K562 (cell line): ENCODE measurements around the gene PLEKHM3. TPM values are rescaled to one million over a fixed set of nuclear protein-coding genes. Genes with fewer than 3 reads are reported as not detected.
"Not testable (repeated sequence)": the region's sequence is repeated elsewhere in the genome, so short reads cannot be mapped to it uniquely, and the experiment has no call there.

Experiments used
- ATAC-seq: fragments of 200-7000 bp; cut with Tn5 transposase; 3 replicates; pipeline ENCODE4 v1.9.1; 2020; ENCODE audit warnings: moderate library complexity
- BruUV-seq: library from RNA; stranded (reverse); fragments of 400-500 nt; replicated peaks from 2 replicates; lab custom pipeline; 2021; lab: Mats Ljungman, UMichigan
- CTCF ChIA-PET: fragments of 300-600 bp; formaldehyde crosslinking; extraction: SDS; loops from one replicate; lab custom pipeline; 2021; ENCODE audit warnings: low intra/inter-chr PET ratio; lab: Yijun Ruan, JAX
- POLR2A ChIA-PET: fragments of 300-600, 350-650 bp; sonication (Branson Sonifier 250); formaldehyde crosslinking; extraction: SDS; loops from one replicate; lab custom pipeline; 2021; ENCODE audit warnings: antibody characterized with exemption, inconsistent platforms; lab: Yijun Ruan, JAX
- DNase-seq, 4 experiments: peaks; one replicate each; pipeline versions ENCODE4 v3.0.0 to v3.0.0-alpha.2; 2011 to 2018; ENCODE audit warnings: low spot score in 3 of 4, mixed read lengths in 3 of 4; ENCODE audit errors: extremely low read depth in 1 of 4
- FAIRE-seq: peaks from 2 replicates; lab custom pipeline; 2011; peaks lifted over from hg19 to GRCh38; lab: Jason Lieb, UNC
- H2AFZ ChIP-seq: 2 replicates; pipeline ENCODE4 v1.6.0; 2011; ENCODE audit warnings: low read depth, low read length, control low read depth, inconsistent platforms
- H3K27ac ChIP-seq: fragments of 200-600 bp; 3 replicates; pipeline ENCODE4 v1.8.0; 2011; ENCODE audit warnings: low read depth, mild to moderate bottlenecking, control low read depth, inconsistent platforms, low read length, moderate library complexity, mixed read lengths; ENCODE audit errors: extremely low read depth
- H3K27me3 ChIP-seq, 2 experiments: fragments of 300-600 bp in 1 of 2; 2 replicates in 1 of 2; 3 replicates in 1 of 2; pipeline versions ENCODE4 v1.6.0 to v1.8.0; 2011; ENCODE audit warnings: inconsistent platforms in 2 of 2, low read length in 2 of 2, mild to moderate bottlenecking in 1 of 2, mixed read lengths in 1 of 2, moderate library complexity in 1 of 2; ENCODE audit not compliant: control insufficient read depth in 2 of 2, insufficient read depth in 2 of 2
- H3K36me3 ChIP-seq: fragments of 300-600 bp; 3 replicates; pipeline ENCODE4 v1.8.0; 2011; ENCODE audit warnings: mild to moderate bottlenecking, low read length, inconsistent platforms; ENCODE audit not compliant: control insufficient read depth, insufficient read depth
- H3K4me1 ChIP-seq, 2 experiments: fragments of 200-600 bp in 1 of 2; replicated peaks in 1 of 2; 2 replicates in 1 of 2; 3 replicates in 1 of 2; pipeline versions ENCODE4 v1.5.1 to v1.8.0; 2011; ENCODE audit warnings: inconsistent platforms in 2 of 2, low read length in 2 of 2, mild to moderate bottlenecking in 1 of 2, mixed read lengths in 1 of 2, moderate library complexity in 1 of 2; ENCODE audit not compliant: control insufficient read depth in 2 of 2, insufficient read depth in 2 of 2
- H3K4me2 ChIP-seq: 2 replicates; pipeline ENCODE4 v1.6.1; 2011; ENCODE audit warnings: low read length, control low read depth, inconsistent platforms, mixed read lengths; ENCODE audit not compliant: insufficient read depth
- H3K4me3 ChIP-seq: fragments of 200-600 bp; sonication (generic), shearing (Covaris generic); 2 replicates; pipeline ENCODE4 v1.5.1; 2016; ENCODE audit warnings: control low read depth, inconsistent platforms
- H3K79me2 ChIP-seq: fragments of 200-600 bp; 3 replicates; pipeline ENCODE4 v1.8.0; 2011; ENCODE audit warnings: low read length, inconsistent platforms; ENCODE audit not compliant: control insufficient read depth, insufficient read depth
- H3K9ac ChIP-seq, 2 experiments: 2 replicates each; pipeline versions ENCODE4 v1.6.0 to v1.6.1; 2011; ENCODE audit warnings: low read depth in 2 of 2, low read length in 2 of 2, control low read depth in 1 of 2, inconsistent platforms in 1 of 2, mild to moderate bottlenecking in 1 of 2, mixed read lengths in 1 of 2; ENCODE audit not compliant: insufficient read depth in 1 of 2
- H3K9me1 ChIP-seq: one replicate; pipeline ENCODE4 v1.6.0; 2011; ENCODE audit warnings: inconsistent platforms, mild to moderate bottlenecking, low read length, moderate library complexity; ENCODE audit not compliant: control insufficient read depth, insufficient read depth
- H3K9me3 ChIP-seq: replicated peaks from 2 replicates; pipeline ENCODE4 v1.5.1; 2011; ENCODE audit warnings: low read depth, low read length, inconsistent platforms; ENCODE audit not compliant: control insufficient read depth, insufficient read depth
- H4K20me1 ChIP-seq: replicated peaks from 2 replicates; pipeline ENCODE4 v1.6.1; 2011; ENCODE audit warnings: low read length, inconsistent platforms, mixed read lengths; ENCODE audit not compliant: control insufficient read depth, insufficient read depth
- ILF3 ChIP-seq: fragments of 450-650 bp; IDR thresholded peaks from 2 replicates; pipeline ENCODE4 v1.6.1; 2018; ENCODE audit warnings: antibody characterized with exemption, mild to moderate bottlenecking, moderate library complexity, borderline replicate concordance
- MEIS2 ChIP-seq: fragments of 450-650 bp; IDR thresholded peaks from 2 replicates; pipeline ENCODE4 v1.6.1; 2014; ENCODE audit warnings: mild to moderate bottlenecking; ENCODE audit not compliant: partially characterized antibody
- WGBS: fragments of 100-300 bp; shearing (Covaris generic); methylation state at CpG from one replicate; pipeline ENCODE4 v1.1.6; 2016; ENCODE audit warnings: low coverage, mixed read lengths; ENCODE audit not compliant: insufficient coverage; ENCODE audit errors: missing lambda C conversion rate; 5-methylcytosine and 5-hydroxymethylcytosine counted together
- in situ Hi-C: fragments of 300-500 bp; cut with MboI; formaldehyde crosslinking; loops from 4 replicates; pipeline ENCODE4 v1.15.0; 2018; ENCODE audit warnings: inconsistent platforms, mixed read lengths
- intact Hi-C: fragments of 100-400 bp; cut with micrococcal nuclease; formaldehyde crosslinking; loops from 2 replicates; pipeline ENCODE4 v1.14.2; 2022
- polyA plus RNA-seq, 8 experiments: library from polyadenylated mRNA; depleted of rRNA in 4 of 8; stranded (reverse) in 5 of 8; unstranded in 3 of 8; fragments of >200 nt; fragmentation: Nextera tagmentation in 2 of 8; fragmentation: Illumina TruSeq in 1 of 8; extraction: Ambion mirVana in 2 of 8; extraction: Trizol in 1 of 8; gene quantifications; 2 replicates each; pipeline versions ENCODE4 v1.2.1 to v1.2.3, GENCODE V29; 2011 to 2014; ENCODE audit warnings: inconsistent platforms in 1 of 8, missing spikeins in 1 of 8
- total RNA-seq, 7 experiments: library from RNA; depleted of rRNA in 6 of 7; stranded (reverse); fragments of >200 nt in 6 of 7; fragmentation: Illumina TruSeq in 2 of 7; extraction: Trizol in 2 of 7; gene quantifications; 2 replicates each; pipeline versions ENCODE4 v1.2.1 to v1.2.3, GENCODE V29; 2011 to 2021; ENCODE audit warnings: low replicate concordance in 1 of 7

Gene PLEKHM3
- total and polyA plus RNA-seq, 9 of the 15 experiments (the other 6 are each of a cell fraction or from before 2014, with no cell fraction given), result 0.24 to 1.6 (median 1.0) TPM

- ChIA-PET POLR2A (no interaction called here), CTCF (no interaction called here)
- H3K27me3 ChIP-seq, result no peaks in the 10 kb centered on the region
- in situ Hi-C loops, result no loop called here
- H4K20me1 ChIP-seq, result no peaks in the 10 kb centered on the region
- H3K4me1 ChIP-seq, result peaks cover 0 to under 1% of the 10 kb centered on the region in 2 experiments; a peak in 1 of 5 replicates
- ATAC-seq (no peak), DNase-seq (no peak), FAIRE-seq (no peak)
- TF ChIP-seq MEIS2, result peak; percentile 12
- TF ChIP-seq ILF3, result no peak
- BruUV-seq, result no TSS peak
- WGBS, result 47% methylated on average over 2 of the region's 2 CpGs
- no peaks in the 10 kb centered on the region for H3K36me3 ChIP-seq
- no peak overlapping the region for H3K4me3 ChIP-seq
- H3K9me1 ChIP-seq, result no peaks in the 10 kb centered on the region
- intact Hi-C loops, result no loop called here
- no peak overlapping the region for H3K4me2 ChIP-seq
- no peak overlapping the region for H3K9ac ChIP-seq
- H3K79me2 ChIP-seq, result no peaks in the 10 kb centered on the region
- no peaks in the 10 kb centered on the region for H3K9me3 ChIP-seq
- H3K27ac ChIP-seq, result no peak overlapping the region
- no peak overlapping the region for H2AFZ ChIP-seq
Observed at GRCh38 chr2:208020253-208020652, 5.1 kb downstream of the PLEKHM3 start.

- WGBS, result 60% methylated on average over 2 of the region's 5 CpGs
- H3K79me2 ChIP-seq, in situ Hi-C loops, intact Hi-C loops, H3K4me2 ChIP-seq, H3K9ac ChIP-seq, H3K27ac ChIP-seq, BruUV-seq, H3K4me1 ChIP-seq, CTCF ChIA-PET, ATAC-seq, FAIRE-seq, H3K36me3 ChIP-seq, H3K4me3 ChIP-seq, H3K27me3 ChIP-seq, H3K9me1 ChIP-seq, H4K20me1 ChIP-seq, DNase-seq, H2AFZ ChIP-seq, H3K9me3 ChIP-seq: not testable (repeated sequence)
- POLR2A ChIA-PET, result interaction anchor here (0.6 kb wide), 1 partner anchor 19 kb away, joined by 3 read pairs; no protein-coding TSS in a partner anchor
Observed at GRCh38 chr2:208018124-208018712, 7.1 kb downstream of the PLEKHM3 start.
